ENCODE measurements around the gene GPRIN3.

Gene GPRIN3

GRCh38 chr4:89351201-89351600, 43.6 kb upstream of the GPRIN3 start:
- no peak for DNase-seq (ENCODE audit: low spot score)
- TF ChIP-seq, protein P1, sequence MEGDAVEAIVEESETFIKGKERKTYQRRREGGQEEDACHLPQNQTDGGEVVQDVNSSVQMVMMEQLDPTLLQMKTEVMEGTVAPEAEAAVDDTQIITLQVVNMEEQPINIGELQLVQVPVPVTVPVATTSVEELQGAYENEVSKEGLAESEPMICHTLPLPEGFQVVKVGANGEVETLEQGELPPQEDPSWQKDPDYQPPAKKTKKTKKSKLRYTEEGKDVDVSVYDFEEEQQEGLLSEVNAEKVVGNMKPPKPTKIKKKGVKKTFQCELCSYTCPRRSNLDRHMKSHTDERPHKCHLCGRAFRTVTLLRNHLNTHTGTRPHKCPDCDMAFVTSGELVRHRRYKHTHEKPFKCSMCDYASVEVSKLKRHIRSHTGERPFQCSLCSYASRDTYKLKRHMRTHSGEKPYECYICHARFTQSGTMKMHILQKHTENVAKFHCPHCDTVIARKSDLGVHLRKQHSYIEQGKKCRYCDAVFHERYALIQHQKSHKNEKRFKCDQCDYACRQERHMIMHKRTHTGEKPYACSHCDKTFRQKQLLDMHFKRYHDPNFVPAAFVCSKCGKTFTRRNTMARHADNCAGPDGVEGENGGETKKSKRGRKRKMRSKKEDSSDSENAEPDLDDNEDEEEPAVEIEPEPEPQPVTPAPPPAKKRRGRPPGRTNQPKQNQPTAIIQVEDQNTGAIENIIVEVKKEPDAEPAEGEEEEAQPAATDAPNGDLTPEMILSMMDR (IDR thresholded peaks at IDR 0.05; ENCODE audit: poor library complexity, severe bottlenecking) = no peak
- H3K27ac ChIP-seq (ENCODE audit: poor library complexity, severe bottlenecking) = no peak overlapping the region
- H3K9me3 ChIP-seq (ENCODE audit: severe bottlenecking) = no peaks in the 10 kb centered on the region
- H3K4me3 ChIP-seq (ENCODE audit: severe bottlenecking) = no peak overlapping the region
- no peaks in the 10 kb centered on the region for H3K27me3 ChIP-seq (ENCODE audit: insufficient read depth, poor library complexity, severe bottlenecking)
- no peak for ATAC-seq (ENCODE audit: low read depth)
- H3K36me3 ChIP-seq (ENCODE audit: low read depth) = no peaks in the 10 kb centered on the region
- no peaks in the 10 kb centered on the region for H3K4me1 ChIP-seq (ENCODE audit: insufficient read depth, poor library complexity, severe bottlenecking)

DNA sequence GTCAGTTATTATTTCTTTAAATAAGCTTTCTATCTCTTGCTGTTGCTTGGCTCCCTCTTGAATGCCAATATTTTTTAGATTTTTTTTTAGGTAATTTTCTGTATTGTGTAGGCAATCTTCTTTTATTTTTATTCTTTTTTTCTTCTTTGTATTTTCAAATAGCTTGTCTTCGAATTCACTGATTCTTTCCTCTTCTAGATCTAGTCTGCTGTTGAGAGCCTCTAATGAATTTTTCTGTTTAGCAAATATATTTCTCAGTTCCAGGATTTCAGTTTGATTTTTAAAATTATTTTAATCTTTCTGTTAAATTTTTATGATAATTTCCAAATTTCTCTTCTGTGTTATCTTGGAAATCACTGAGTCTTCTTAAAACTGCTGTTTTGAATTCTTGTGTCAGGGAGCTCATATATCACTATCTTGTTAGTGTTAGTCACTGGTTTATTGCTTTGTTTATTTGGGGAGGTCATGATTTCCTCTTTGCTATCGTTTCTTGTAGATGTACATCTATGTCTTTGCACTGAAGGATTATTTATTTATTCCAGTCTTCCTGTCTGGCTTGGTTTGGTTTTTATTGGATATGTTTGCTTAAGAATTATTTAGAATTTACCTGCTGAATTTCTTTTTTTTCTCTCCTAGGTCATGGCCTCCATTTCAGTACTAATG, 39.9 kb upstream of the GPRIN3 start:
- Histone ChIP-seq H3K27me3 (ENCODE audit: insufficient read depth, poor library complexity, severe bottlenecking) (no peaks in the 10 kb centered on the region), H3K36me3 (ENCODE audit: low read depth) (no peaks in the 10 kb centered on the region), H3K4me1 (ENCODE audit: insufficient read depth, poor library complexity, severe bottlenecking) (no peaks in the 10 kb centered on the region), H3K4me3 (ENCODE audit: severe bottlenecking) (no peak overlapping the region), H3K9me3 (ENCODE audit: severe bottlenecking) (no peaks in the 10 kb centered on the region), H3K27ac (ENCODE audit: poor library complexity, severe bottlenecking) (no peak overlapping the region)
- TF ChIP-seq, protein P1 (IDR thresholded peaks at IDR 0.05; ENCODE audit: poor library complexity, severe bottlenecking) = no peak
- ATAC-seq (ENCODE audit: low read depth) (no peak), DNase-seq (ENCODE audit: low spot score) (no peak)

- Histone ChIP-seq H3K36me3 (ENCODE audit: low read depth) (no peaks in the 10 kb centered on the region), H3K4me1 (ENCODE audit: insufficient read depth, poor library complexity, severe bottlenecking) (no peaks in the 10 kb centered on the region), H3K27me3 (ENCODE audit: insufficient read depth, poor library complexity, severe bottlenecking) (no peaks in the 10 kb centered on the region), H3K27ac (ENCODE audit: poor library complexity, severe bottlenecking) (no peak overlapping the region), H3K4me3 (ENCODE audit: severe bottlenecking) (no peak overlapping the region), H3K9me3 (ENCODE audit: severe bottlenecking) (no peaks in the 10 kb centered on the region)
- ATAC-seq (ENCODE audit: low read depth) = no peak
- no peak for DNase-seq (ENCODE audit: low spot score)
- TF ChIP-seq, protein P1 (IDR thresholded peaks at IDR 0.05; ENCODE audit: poor library complexity, severe bottlenecking) = no peak
Observed at GRCh38 chr4:89344571-89344970, 37.0 kb upstream of the GPRIN3 start.

GRCh38 chr4:89338206-89338605, 30.6 kb upstream of the GPRIN3 start:
- Histone ChIP-seq H3K4me3 (ENCODE audit: severe bottlenecking) (no peak overlapping the region), H3K27ac (ENCODE audit: poor library complexity, severe bottlenecking) (no peak overlapping the region), H3K36me3 (ENCODE audit: low read depth) (no peaks in the 10 kb centered on the region), H3K27me3 (ENCODE audit: insufficient read depth, poor library complexity, severe bottlenecking) (no peaks in the 10 kb centered on the region), H3K9me3 (ENCODE audit: severe bottlenecking) (no peaks in the 10 kb centered on the region), H3K4me1 (ENCODE audit: insufficient read depth, poor library complexity, severe bottlenecking) (no peaks in the 10 kb centered on the region)
- DNase-seq (ENCODE audit: low spot score) (no peak), ATAC-seq (ENCODE audit: low read depth) (no peak)
- TF ChIP-seq, protein P1 (IDR thresholded peaks at IDR 0.05; ENCODE audit: poor library complexity, severe bottlenecking) = no peak

DNA sequence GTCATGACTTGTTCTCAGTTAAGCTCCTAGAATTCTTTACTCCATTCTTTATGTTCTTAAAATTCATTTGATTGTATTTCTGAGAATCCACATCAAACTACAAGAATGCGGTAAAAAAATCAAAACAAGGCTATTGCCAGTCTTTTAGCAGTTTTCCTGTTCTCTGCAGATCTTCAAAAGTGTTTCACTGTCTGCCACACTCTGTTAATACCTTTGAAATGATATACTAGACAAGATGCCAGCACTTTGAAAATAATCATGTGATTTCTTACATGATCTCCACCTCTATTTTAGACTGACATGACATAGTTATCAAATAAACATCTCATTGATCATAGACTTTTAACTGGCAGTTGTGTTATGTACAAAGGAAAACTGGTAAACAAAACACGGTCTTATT, 30.1 kb upstream of the GPRIN3 start:
- no peak overlapping the region for H3K4me3 ChIP-seq (ENCODE audit: severe bottlenecking)
- DNase-seq (ENCODE audit: low spot score) = no peak

More for the DNA sequence above, 30.1 kb upstream of the GPRIN3 start:
- H3K27me3 ChIP-seq (ENCODE audit: insufficient read depth, poor library complexity, severe bottlenecking) = no peaks in the 10 kb centered on the region
- no peak for ATAC-seq (ENCODE audit: low read depth)
- TF ChIP-seq, protein P1 (IDR thresholded peaks at IDR 0.05; ENCODE audit: poor library complexity, severe bottlenecking) = no peak
- no peak overlapping the region for H3K27ac ChIP-seq (ENCODE audit: poor library complexity, severe bottlenecking)
- no peaks in the 10 kb centered on the region for H3K9me3 ChIP-seq (ENCODE audit: severe bottlenecking)
- no peaks in the 10 kb centered on the region for H3K36me3 ChIP-seq (ENCODE audit: low read depth)
- no peaks in the 10 kb centered on the region for H3K4me1 ChIP-seq (ENCODE audit: insufficient read depth, poor library complexity, severe bottlenecking)

Data from RWPE2 (cell line).